K562 (cell line): ENCODE results near the gene TNF.

Experiments
- CHD4 ChIP-seq: fragments of 200-600 bp; sonication (generic); IDR thresholded peaks from 3 replicates; pipeline ENCODE4 v1.6.1; 2012; ENCODE audit warnings: low read depth, mild to moderate bottlenecking, mixed read lengths, low read length, inconsistent platforms; ENCODE audit not compliant: insufficient read depth, insufficient replicate concordance, poor library complexity, severe bottlenecking
- CTCF ChIP-seq, 3 experiments: IDR thresholded peaks in 2 of 3; conservative IDR thresholded peaks in 1 of 3; 2 replicates each; pipeline ENCODE4 v1.5.1; 2011 to 2012; ENCODE audit warnings: low read length in 3 of 3, mild to moderate bottlenecking in 3 of 3, control low read depth in 2 of 3, improper control_type of control experiment in 1 of 3, inconsistent platforms in 1 of 3, low read depth in 1 of 3, mixed read lengths in 1 of 3, moderate library complexity in 1 of 3; ENCODE audit not compliant: insufficient read depth in 2 of 3
- JUND ChIP-seq, 2 experiments: IDR thresholded peaks; 2 replicates in 1 of 2; 3 replicates in 1 of 2; pipeline ENCODE4 v1.6.1; 2011; ENCODE audit warnings: borderline replicate concordance in 2 of 2, low read depth in 2 of 2, low read length in 2 of 2, improper control_type of control experiment in 1 of 2, missing biosample characterization in 1 of 2, missing genetic modification characterization in 1 of 2, missing genetic modification reagents in 1 of 2
- MTF1 ChIP-seq: fragments of 250-450 bp; sonication (Bioruptor Pico); IDR thresholded peaks from 2 replicates; pipeline ENCODE4 v1.9.0; 2021; ENCODE audit warnings: moderate library complexity, mild to moderate bottlenecking, inconsistent platforms, borderline replicate concordance
- RAD21 ChIP-seq, 2 experiments: fragments of 250-450 bp in 1 of 2; fragments of 450-650 bp in 1 of 2; sonication (Bioruptor Pico) in 1 of 2; formaldehyde crosslinking in 1 of 2; IDR thresholded peaks in 1 of 2; conservative IDR thresholded peaks in 1 of 2; 2 replicates each; pipeline versions ENCODE4 v1.4.0 to v1.8.0; 2020 to 2022; ENCODE audit warnings: mild to moderate bottlenecking in 2 of 2, moderate library complexity in 1 of 2
- USF1 ChIP-seq: sonication (generic); formaldehyde crosslinking; IDR thresholded peaks from 2 replicates; pipeline ENCODE4 v1.9.0; 2022; ENCODE audit warnings: mild to moderate bottlenecking, missing genetic modification reagents
- ZBTB1 ChIP-seq: sonication (generic); formaldehyde crosslinking; IDR thresholded peaks from 2 replicates; pipeline ENCODE4 v1.8.1; 2023; ENCODE audit warnings: missing genetic modification reagents, low read depth, mild to moderate bottlenecking, borderline replicate concordance
- ZNF707 ChIP-seq: fragments of 250-450 bp; sonication (Bioruptor Pico); conservative IDR thresholded peaks from 2 replicates; pipeline ENCODE4 v1.8.0; 2022; ENCODE audit warnings: inconsistent platforms, mild to moderate bottlenecking, moderate library complexity
- TF ChIP-seq, protein P1 (sequence below): fragments of 450-650 bp; formaldehyde crosslinking; IDR thresholded peaks from 2 replicates; pipeline ENCODE4 v1.4.0; 2020; ENCODE audit warnings: mild to moderate bottlenecking, mixed read lengths

GRCh38 chr6:31528821-31529328 lies 46.5 kb upstream of the TNF start, which contains the start of gene MCCD1:
- TF ChIP-seq MTF1 (CRISPR knock-in tag): no peak
- TF ChIP-seq CTCF (IDR thresholded peaks at IDR 0.05 in 2 of 3, conservative IDR thresholded peaks at IDR 0.05 in 1 of 3; ENCODE audit: insufficient read depth in 2 of 3, low read depth in 1 of 3, low read length in 3 of 3): no peak
- TF ChIP-seq, protein P1, sequence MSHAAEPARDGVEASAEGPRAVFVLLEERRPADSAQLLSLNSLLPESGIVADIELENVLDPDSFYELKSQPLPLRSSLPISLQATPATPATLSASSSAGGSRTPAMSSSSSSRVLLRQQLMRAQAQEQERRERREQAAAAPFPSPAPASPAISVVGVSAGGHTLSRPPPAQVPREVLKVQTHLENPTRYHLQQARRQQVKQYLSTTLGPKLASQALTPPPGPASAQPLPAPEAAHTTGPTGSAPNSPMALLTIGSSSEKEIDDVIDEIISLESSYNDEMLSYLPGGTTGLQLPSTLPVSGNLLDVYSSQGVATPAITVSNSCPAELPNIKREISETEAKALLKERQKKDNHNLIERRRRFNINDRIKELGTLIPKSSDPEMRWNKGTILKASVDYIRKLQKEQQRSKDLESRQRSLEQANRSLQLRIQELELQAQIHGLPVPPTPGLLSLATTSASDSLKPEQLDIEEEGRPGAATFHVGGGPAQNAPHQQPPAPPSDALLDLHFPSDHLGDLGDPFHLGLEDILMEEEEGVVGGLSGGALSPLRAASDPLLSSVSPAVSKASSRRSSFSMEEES: no peak
- no peak for TF ChIP-seq CHD4
- TF ChIP-seq ZBTB1 (CRISPR knock-in tag): no peak
- no peak for TF ChIP-seq JUND (IDR thresholded peaks at IDR 0.05; ENCODE audit: borderline replicate concordance, low read depth, low read length)
- no peak for TF ChIP-seq JUND (tag; IDR thresholded peaks at IDR 0.05; ENCODE audit: borderline replicate concordance, low read depth, low read length)
- no peak for TF ChIP-seq ZNF707 (CRISPR knock-in tag)
- TF ChIP-seq USF1 (CRISPR knock-in tag): no peak
- no peak for TF ChIP-seq RAD21 (CRISPR knock-in tag; conservative IDR thresholded peaks at IDR 0.05 in 1 of 2, IDR thresholded peaks at IDR 0.05 in 1 of 2)
